ENCODE measurements around the gene METTL25.

DNA sequence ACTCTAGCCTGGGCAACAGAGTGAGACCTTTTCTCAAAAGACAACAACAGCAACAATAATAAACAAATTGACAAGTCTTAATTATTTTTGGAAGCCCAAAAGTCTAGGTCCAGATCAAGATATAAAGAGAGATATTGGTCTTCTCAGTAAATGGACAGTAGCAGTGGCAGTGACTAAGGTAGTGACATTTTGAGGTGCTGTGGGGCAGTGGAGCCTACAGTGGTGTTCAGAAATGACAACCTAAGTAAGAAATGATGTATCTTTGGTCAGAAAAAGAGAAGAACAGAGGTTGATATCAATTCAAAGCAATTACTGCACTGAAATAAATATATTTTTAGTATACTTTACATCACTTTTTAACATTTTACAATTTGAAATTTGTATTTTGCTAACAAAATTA is 20.7 kb downstream of the METTL25 start:
- no peak for TF ChIP-seq POLR2A (IDR thresholded peaks at IDR 0.05)
- TF ChIP-seq, protein P1, sequence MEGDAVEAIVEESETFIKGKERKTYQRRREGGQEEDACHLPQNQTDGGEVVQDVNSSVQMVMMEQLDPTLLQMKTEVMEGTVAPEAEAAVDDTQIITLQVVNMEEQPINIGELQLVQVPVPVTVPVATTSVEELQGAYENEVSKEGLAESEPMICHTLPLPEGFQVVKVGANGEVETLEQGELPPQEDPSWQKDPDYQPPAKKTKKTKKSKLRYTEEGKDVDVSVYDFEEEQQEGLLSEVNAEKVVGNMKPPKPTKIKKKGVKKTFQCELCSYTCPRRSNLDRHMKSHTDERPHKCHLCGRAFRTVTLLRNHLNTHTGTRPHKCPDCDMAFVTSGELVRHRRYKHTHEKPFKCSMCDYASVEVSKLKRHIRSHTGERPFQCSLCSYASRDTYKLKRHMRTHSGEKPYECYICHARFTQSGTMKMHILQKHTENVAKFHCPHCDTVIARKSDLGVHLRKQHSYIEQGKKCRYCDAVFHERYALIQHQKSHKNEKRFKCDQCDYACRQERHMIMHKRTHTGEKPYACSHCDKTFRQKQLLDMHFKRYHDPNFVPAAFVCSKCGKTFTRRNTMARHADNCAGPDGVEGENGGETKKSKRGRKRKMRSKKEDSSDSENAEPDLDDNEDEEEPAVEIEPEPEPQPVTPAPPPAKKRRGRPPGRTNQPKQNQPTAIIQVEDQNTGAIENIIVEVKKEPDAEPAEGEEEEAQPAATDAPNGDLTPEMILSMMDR (IDR thresholded peaks at IDR 0.05 in 4 of 5, conservative IDR thresholded peaks at IDR 0.05 in 1 of 5) = no peak
